PC-3 (cell line): Measurements from ENCODE around the gene PKMYT1.
"Not testable (repeated sequence)": the region's sequence is repeated elsewhere in the genome, so short reads cannot be mapped to it uniquely, and the experiment has no call there.

Source experiments
- CTCF ChIP-seq: fragments of 300-600 bp; sonication (generic); conservative IDR thresholded peaks from 2 replicates; pipeline ENCODE4 v1.5.1; 2017; ENCODE audit warnings: antibody characterized with exemption, low read depth, mild to moderate bottlenecking, low read length
- EZH2 ChIP-seq: fragments of 300-600 bp; sonication (generic); IDR thresholded peaks from one replicate; pipeline ENCODE4 v1.6.1; 2017; ENCODE audit warnings: antibody characterized with exemption, mild to moderate bottlenecking, low read length; ENCODE audit not compliant: unreplicated experiment
- EZH2phosphoT487 ChIP-seq: fragments of 300-600 bp; sonication (generic); IDR thresholded peaks from 2 replicates; pipeline ENCODE4 v1.6.1; 2018; ENCODE audit warnings: mild to moderate bottlenecking, antibody characterized with exemption, low read length, borderline replicate concordance

GRCh38 chr16:2943716-2944115, 36.5 kb downstream of the PKMYT1 start:
- not testable (repeated sequence) for TF ChIP-seq CTCF, EZH2, EZH2phosphoT487
